Panc1 (cell line): ENCODE data around the gene TAF11L13.
"Not testable (repeated sequence)": the region's sequence is repeated elsewhere in the genome, so short reads cannot be mapped to it uniquely, and the experiment has no call there.

Experiments
- CTCF ChIP-seq: fragments of 450-650 bp; IDR thresholded peaks from 2 replicates; pipeline ENCODE4 v1.5.1; 2017; ENCODE audit warnings: mild to moderate bottlenecking
- POLR2AphosphoS5 ChIP-seq: IDR thresholded peaks from 2 replicates; pipeline ENCODE4 v1.6.1; 2012; ENCODE audit warnings: mild to moderate bottlenecking, low read depth, low read length, moderate library complexity
- REST ChIP-seq, 2 experiments: IDR thresholded peaks; 2 replicates each; pipeline ENCODE4 v1.6.1; 2011 to 2012; ENCODE audit warnings: low read depth in 2 of 2, control low read depth in 1 of 2, low read length in 1 of 2, mild to moderate bottlenecking in 1 of 2, moderate library complexity in 1 of 2; ENCODE audit not compliant: insufficient read depth in 1 of 2

GRCh38 chr5:17603880-17604279 is 28.0 kb upstream of the TAF11L13 start, which contains the start of gene TAF11L11:
- TF ChIP-seq CTCF; POLR2AphosphoS5; REST (IDR thresholded peaks at IDR 0.05; ENCODE audit: insufficient read depth in 1 of 2, low read depth in 2 of 2, low read length in 1 of 2): not testable (repeated sequence)
